Fibroblast of mammary gland (primary cell): ENCODE results near the gene TNF.

ENCODE experiments used
- DNase-seq: peaks from one replicate; pipeline ENCODE4 v3.0.0-alpha.2; 2010; ENCODE audit warnings: low read depth
- H3K4me3 ChIP-seq: 2 replicates; pipeline ENCODE4 v1.5.1; 2011; ENCODE audit warnings: low read depth, mild to moderate bottlenecking, low read length, moderate library complexity; ENCODE audit not compliant: control insufficient read depth
- TF ChIP-seq, protein P1 (sequence below): conservative IDR thresholded peaks from 2 replicates; pipeline ENCODE4 v1.5.1; 2011; ENCODE audit warnings: low read depth, low read length, inconsistent platforms; ENCODE audit not compliant: control insufficient read depth, insufficient read depth

The TNF gene

DNA sequence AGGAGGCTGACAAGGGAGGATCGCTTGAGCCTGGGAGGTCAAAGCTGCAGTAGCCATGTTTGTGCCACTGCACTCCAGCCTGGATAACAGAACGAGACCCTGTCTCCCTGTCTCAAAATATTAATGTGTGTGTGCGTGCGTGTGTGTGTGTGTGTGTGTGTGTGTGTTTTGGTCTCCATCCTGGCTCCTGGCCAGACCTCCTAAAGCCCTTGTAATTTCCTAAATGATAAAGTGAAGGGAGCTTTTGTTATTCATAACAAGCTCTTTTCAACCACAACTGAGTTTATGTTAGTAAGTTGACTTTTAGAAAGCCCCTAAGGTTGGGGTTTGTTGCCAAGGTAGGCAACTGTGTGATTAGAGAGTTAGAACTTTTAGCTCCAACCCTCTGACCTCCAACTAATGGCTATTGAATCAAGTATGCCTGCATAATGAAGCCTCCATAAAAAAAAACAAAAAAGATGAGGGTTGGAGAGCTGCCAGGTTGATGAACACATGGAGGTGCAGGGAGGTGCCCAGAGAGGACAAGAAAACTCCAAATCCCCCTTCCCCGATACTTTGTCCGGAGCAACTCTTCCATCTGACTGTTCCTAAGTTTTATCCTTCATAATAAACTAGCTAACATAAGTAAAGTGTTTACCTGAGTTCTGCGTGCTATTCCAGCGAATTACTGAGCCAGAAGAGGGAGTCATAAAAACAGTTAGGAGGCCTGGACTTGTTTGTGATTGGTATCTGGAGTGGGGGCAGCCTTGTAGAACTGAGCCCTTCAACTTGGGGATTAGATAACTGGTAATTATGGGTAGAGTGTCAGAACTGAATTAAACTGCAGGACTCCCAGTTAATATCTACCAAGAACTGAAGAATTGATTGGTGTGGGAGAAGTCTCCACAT lies 34.4 kb downstream of the TNF start:
- H3K4me3 ChIP-seq: no peak overlapping the region
- no peak for DNase-seq
- TF ChIP-seq, protein P1, sequence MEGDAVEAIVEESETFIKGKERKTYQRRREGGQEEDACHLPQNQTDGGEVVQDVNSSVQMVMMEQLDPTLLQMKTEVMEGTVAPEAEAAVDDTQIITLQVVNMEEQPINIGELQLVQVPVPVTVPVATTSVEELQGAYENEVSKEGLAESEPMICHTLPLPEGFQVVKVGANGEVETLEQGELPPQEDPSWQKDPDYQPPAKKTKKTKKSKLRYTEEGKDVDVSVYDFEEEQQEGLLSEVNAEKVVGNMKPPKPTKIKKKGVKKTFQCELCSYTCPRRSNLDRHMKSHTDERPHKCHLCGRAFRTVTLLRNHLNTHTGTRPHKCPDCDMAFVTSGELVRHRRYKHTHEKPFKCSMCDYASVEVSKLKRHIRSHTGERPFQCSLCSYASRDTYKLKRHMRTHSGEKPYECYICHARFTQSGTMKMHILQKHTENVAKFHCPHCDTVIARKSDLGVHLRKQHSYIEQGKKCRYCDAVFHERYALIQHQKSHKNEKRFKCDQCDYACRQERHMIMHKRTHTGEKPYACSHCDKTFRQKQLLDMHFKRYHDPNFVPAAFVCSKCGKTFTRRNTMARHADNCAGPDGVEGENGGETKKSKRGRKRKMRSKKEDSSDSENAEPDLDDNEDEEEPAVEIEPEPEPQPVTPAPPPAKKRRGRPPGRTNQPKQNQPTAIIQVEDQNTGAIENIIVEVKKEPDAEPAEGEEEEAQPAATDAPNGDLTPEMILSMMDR: no peak

DNA sequence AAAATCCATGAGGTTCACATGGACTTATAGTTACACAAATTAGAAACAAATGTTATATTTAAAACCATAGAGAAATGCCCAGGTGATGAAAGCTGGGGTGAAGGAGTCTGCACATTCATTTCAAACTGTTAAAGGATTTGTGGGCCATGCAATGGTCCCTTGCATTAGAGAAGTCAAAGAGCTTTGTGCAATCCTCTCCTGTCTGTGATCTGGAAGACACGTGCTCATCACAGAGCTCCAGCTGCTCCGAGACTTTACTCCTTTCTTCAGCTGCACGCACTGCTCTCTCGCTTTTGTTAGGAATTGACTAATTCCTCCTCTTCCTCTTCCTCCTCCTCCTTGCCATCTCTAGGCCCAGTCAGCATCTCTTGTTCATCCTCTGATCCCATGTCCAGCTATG lies 35.6 kb downstream of the TNF start:
- DNase-seq: peak; percentile 38
- H3K4me3 ChIP-seq: no peak overlapping the region
- TF ChIP-seq, protein P1: no peak

DNA sequence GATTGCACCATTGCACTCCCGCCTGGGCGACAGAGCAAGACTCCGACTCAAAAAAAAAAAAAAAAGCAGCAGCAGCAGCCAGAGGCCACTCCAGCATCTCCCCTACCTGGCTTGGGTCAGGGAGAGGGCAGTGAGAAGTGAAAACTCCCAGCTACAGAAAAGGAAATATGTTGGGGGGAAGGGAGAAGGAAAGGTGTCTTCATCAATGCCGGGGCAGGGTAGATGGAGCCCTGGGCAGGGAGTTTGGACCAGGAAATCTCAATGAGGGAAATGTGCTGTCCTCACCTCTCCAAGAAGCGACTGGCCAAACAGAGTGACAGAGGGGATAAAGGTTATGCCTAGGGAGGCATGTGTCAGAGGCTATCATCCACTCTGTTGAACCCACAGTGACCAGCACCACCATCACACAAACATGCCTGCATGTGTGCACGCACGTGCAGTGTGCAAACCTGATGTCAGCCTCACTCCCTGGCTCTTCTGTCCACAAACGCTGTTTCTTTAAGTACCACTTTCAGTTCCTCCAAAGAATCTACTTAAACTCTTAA lies 38.8 kb downstream of the TNF start:
- H3K4me3 ChIP-seq: no peak overlapping the region
- TF ChIP-seq, protein P1: no peak

DNA sequence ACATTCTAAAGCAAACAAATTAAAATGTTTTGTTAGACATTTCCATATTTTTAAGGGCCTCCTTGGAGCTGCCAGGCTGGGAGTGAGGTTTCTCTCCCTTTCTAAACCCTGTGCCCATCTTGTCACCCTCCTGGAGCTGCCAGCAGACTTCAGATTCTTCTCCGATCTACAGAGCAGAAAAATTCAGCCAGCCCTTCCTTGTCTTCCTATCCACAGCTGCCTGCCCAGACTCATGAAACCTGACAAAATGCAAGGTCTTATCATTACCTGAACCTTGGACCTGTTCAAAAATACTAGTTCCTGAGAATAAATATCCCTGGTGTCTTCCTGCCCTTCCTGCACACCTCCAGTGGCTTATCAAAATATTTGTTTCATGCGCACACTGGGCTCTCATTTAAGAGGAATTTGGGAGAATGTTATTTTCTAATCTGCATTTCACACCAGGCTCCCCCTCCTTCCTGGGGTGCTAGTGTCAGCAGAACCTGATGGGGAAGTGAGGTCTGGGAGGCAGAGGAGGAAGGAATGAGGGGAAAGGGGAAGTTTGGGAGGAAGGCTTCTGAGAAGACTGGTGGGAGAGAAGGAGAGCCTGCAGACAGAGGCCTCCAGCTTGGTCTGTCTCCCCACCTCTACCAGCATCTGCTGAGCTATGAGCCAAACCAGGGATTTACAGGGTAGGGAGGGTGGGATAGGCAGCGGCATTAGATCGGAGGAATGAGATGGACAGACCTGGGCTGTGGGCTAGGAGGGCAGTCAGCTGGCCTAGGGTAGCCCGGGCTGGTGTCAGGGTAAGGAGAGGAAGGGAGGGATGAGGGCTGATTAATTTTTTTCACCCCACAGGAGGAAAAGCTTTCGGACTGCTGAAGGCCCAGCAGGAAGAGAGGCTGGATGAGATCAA lies 39.6 kb downstream of the TNF start, which contains the start of gene AIF1:
AIF1 (plus strand) TSS at position 551 of the 895 bp plus-strand sequence; CDS start at position 647, 96 bp downstream.
- DNase-seq: no peak
- no peak within 1 kb of the TSS for H3K4me3 ChIP-seq
- TF ChIP-seq, protein P1: no peak

More for the DNA sequence above, 38.8 kb downstream of the TNF start:
- no peak for DNase-seq

DNA sequence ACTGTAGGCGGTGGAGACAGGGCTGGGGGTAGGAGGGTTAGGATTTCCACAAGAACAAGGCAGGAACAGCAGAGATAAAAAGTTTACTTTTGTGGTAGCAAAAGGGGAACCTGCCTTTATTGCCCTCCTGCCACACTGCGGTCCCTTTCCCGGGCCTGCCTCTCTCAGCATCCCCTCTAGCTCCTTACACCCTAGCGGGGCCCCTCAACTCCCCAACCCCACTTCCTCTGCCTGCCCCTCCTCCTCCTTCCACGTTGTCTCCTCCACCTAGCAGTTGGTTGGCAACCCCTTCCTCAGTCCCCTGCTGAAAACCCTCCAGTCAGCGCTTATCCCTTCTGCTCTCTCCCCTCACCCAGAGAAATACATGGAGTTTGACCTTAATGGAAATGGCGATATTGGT lies 40.4 kb downstream of the TNF start:
- TF ChIP-seq, protein P1: no peak
- no peak for DNase-seq
- H3K4me3 ChIP-seq: no peak overlapping the region

DNA sequence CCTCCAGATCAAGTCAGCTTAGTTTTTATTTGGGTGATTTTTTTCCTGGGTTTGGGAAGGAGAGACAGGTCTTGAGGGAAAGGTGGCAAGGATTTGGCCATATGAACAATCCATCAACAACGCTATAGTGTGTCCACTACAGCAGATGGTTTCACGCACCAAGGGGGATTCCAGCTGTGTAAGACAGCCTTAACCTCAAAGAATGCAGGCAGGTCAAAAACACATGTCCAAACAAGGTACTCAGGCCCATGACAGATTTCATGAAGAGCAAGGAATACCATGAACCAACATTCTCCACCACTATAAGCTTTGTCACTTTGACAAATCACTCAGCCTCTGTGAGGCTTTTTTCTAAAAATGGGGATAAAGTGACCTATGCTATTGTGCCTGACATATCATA lies 41.6 kb downstream of the TNF start:
- no peak for DNase-seq
- TF ChIP-seq, protein P1: no peak
- no peak overlapping the region for H3K4me3 ChIP-seq
